Measurements from ENCODE around the gene PTER. TPM values are rescaled to one million over a fixed set of nuclear protein-coding genes. Genes with fewer than 3 reads are reported as not detected.

The PTER gene
- total RNA-seq, 4 donors from 2014 or later: 4.1 to 13.5 (median 11.0) TPM

DNA sequence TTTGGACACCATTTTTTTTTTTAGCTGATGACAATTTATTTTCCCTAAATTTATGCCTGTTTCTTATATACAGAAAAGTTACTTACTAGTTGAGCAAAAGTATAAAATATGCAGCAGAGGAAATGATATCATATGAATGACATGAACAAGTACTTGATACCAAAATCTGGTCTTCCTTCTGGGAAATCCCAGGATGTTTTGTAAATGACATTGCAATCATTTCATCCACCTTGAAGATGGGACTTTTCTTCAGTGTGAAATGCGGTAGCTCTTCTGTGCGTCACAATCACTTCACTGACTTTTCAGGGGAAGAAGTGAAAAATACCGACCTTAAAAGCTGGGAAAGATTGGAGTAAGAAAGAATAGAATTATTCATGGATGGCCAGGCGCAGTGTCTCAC is 61.1 kb downstream of the PTER start:
- Histone ChIP-seq H3K36me3 (no peaks in the 10 kb centered on the region), H3K27ac (no peak overlapping the region), H3K4me3 (no peak overlapping the region), H3K9me3 (no peaks in the 10 kb centered on the region), H3K4me1 (no peaks in the 10 kb centered on the region), H3K27me3 (no peaks in the 10 kb centered on the region)
- no peak for DNase-seq
- TF ChIP-seq POLR2A (IDR thresholded peaks at IDR 0.05): no peak
- TF ChIP-seq, protein P1, sequence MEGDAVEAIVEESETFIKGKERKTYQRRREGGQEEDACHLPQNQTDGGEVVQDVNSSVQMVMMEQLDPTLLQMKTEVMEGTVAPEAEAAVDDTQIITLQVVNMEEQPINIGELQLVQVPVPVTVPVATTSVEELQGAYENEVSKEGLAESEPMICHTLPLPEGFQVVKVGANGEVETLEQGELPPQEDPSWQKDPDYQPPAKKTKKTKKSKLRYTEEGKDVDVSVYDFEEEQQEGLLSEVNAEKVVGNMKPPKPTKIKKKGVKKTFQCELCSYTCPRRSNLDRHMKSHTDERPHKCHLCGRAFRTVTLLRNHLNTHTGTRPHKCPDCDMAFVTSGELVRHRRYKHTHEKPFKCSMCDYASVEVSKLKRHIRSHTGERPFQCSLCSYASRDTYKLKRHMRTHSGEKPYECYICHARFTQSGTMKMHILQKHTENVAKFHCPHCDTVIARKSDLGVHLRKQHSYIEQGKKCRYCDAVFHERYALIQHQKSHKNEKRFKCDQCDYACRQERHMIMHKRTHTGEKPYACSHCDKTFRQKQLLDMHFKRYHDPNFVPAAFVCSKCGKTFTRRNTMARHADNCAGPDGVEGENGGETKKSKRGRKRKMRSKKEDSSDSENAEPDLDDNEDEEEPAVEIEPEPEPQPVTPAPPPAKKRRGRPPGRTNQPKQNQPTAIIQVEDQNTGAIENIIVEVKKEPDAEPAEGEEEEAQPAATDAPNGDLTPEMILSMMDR (IDR thresholded peaks at IDR 0.05): no peak
- intact Hi-C loops (cut with DNase I; ENCODE audit: low total_unique reads): no loop called here

DNA sequence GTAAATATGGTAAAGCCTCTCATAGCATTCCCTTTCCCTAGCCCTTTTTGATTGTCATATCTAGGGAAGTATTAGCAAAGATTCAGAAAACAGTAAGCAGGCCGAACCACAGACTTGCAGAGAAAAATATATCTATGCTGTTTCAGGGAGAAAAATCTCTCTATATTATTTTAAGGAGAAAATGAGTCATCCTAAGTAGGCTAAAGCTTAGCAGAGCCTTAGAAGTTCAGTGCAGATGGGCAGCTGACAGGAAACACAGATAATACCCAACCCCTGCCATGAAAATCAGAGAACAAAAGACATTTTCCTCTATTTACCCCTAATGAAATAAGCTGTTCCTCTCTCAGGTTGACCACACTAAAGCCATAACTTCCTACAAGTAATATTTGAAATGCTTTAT is 68.4 kb downstream of the PTER start:
- no peak overlapping the region for H3K4me3 ChIP-seq
- H3K36me3 ChIP-seq: no peaks in the 10 kb centered on the region
- H3K27ac ChIP-seq: no peak overlapping the region
- no peaks in the 10 kb centered on the region for H3K4me1 ChIP-seq
- no peaks in the 10 kb centered on the region for H3K9me3 ChIP-seq
- intact Hi-C loops (cut with DNase I; ENCODE audit: low total_unique reads): no loop called here
- TF ChIP-seq, protein P1 (IDR thresholded peaks at IDR 0.05): no peak
- no peak for TF ChIP-seq POLR2A (IDR thresholded peaks at IDR 0.05)
- H3K27me3 ChIP-seq: no peaks in the 10 kb centered on the region
- DNase-seq: no peak

DNA sequence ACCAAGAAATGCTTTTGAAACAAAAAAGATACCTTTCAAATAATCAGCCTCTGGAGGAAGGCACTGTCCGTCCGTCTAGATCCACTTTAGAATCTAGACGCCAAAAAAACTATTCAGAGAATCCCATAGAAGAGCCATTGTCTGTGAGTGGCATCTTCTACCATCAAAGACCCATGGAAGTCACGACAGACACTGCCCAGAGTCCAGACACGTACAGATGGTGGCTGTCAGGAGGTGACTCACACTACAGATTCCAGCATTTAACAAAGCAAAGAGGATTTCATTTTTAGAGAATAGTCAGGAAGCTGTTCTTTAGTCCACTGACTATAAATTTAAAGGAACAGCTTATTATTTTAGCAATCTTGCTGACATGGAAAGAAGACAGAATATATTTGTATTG is 73.2 kb downstream of the PTER start:
- H3K27me3 ChIP-seq: no peaks in the 10 kb centered on the region
- no peaks in the 10 kb centered on the region for H3K9me3 ChIP-seq
- no peaks in the 10 kb centered on the region for H3K36me3 ChIP-seq
- intact Hi-C loops (cut with DNase I; ENCODE audit: low total_unique reads): no loop called here
- TF ChIP-seq, protein P1 (IDR thresholded peaks at IDR 0.05): no peak
- TF ChIP-seq POLR2A (IDR thresholded peaks at IDR 0.05): no peak
- no peak overlapping the region for H3K27ac ChIP-seq
- no peak overlapping the region for H3K4me3 ChIP-seq
- no peaks in the 10 kb centered on the region for H3K4me1 ChIP-seq
- no peak for DNase-seq

DNA sequence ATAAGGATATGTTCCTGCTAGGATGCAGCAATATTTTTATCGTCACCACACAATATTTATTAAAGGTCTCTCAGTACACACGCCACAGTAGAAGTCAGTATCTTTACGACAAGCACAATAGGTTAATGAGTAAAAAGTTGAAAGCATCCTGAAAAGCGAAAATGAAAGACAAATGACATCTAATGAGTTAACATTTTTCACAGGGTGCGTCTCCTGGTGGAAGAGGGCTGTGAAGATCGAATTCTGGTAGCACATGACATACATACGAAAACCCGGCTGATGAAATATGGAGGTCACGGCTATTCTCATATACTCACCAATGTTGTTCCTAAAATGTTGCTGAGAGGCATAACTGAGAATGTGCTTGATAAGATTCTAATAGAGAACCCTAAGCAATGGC is 74.0 kb downstream of the PTER start:
- H3K4me1 ChIP-seq: no peaks in the 10 kb centered on the region
- H3K36me3 ChIP-seq: no peaks in the 10 kb centered on the region
- intact Hi-C loops (cut with DNase I; ENCODE audit: low total_unique reads): no loop called here
- H3K27ac ChIP-seq: no peak overlapping the region
- no peak overlapping the region for H3K4me3 ChIP-seq
- H3K27me3 ChIP-seq: no peaks in the 10 kb centered on the region
- no peak for TF ChIP-seq POLR2A (IDR thresholded peaks at IDR 0.05)
- TF ChIP-seq, protein P1 (IDR thresholded peaks at IDR 0.05): no peak
- no peaks in the 10 kb centered on the region for H3K9me3 ChIP-seq
- DNase-seq: no peak

DNA sequence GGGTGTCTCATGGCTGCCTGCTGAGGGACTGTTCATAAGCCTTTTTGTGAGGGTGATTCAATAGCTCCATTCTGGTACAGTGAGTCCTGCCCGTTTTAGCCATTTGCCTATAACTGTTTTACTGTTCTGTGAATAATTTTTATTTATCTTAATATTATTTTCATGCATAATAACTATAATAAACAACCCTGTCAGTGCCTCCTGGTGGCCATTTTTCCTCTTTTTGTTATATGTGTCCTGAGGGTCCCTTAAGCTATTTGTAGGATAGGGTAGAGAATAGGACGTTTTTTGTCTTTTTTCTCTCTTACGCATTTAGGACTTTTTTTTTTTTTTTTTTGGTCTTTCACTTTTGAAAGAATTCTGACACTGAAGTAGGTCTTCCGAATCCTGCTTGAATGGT is 82.0 kb downstream of the PTER start:
- intact Hi-C loops (cut with DNase I; ENCODE audit: low total_unique reads): no loop called here

More for the DNA sequence above, 82.0 kb downstream of the PTER start:
- TF ChIP-seq POLR2A (IDR thresholded peaks at IDR 0.05): no peak
- TF ChIP-seq, protein P1 (IDR thresholded peaks at IDR 0.05): no peak
- Histone ChIP-seq H3K9me3 (no peaks in the 10 kb centered on the region), H3K27me3 (peaks cover 7 to 9% of the 10 kb centered on the region in 2 donors), H3K4me3 (no peak overlapping the region), H3K27ac (no peak overlapping the region), H3K4me1 (peaks cover 0 to 15% of the 10 kb centered on the region in 2 donors), H3K36me3 (no peaks in the 10 kb centered on the region)
- no peak for DNase-seq

Measured in uterus (tissue), 4 donors.